Measurements from ENCODE around the gene MAD1L1. TPM values are rescaled to one million over a fixed set of nuclear protein-coding genes. Genes with fewer than 3 reads are reported as not detected.

The MAD1L1 gene
- total RNA-seq, 2 experiments from 2014 or later = 157 to 160 TPM

GRCh38 chr7:1933066-1933750 lies 299.5 kb downstream of the MAD1L1 start:
- peaks cover 68% of the 10 kb centered on the region for H3K36me3 Mint-ChIP-seq (ENCODE audit: low read depth)
- ChIA-PET CTCF (no interaction called here), POLR2A (interaction anchor here (0.6 kb wide), 1 partner anchor 597 kb away, joined by 3 read pairs; no protein-coding TSS in a partner anchor)
- ATAC-seq (ENCODE audit: poor library complexity) = no peak
- intact Hi-C loops (cut with DNase I, micrococcal nuclease) = no loop called here
- H3K9me3 ChIP-seq (ENCODE audit: control insufficient read depth in 1 of 2, insufficient read depth in 1 of 2, low read length in 2 of 2) = no peaks in the 10 kb centered on the region
- H3K27ac Mint-ChIP-seq = peak overlapping the region; percentile 92
- no peaks in the 10 kb centered on the region for H3K27me3 ChIP-seq (ENCODE audit: control insufficient read depth in 1 of 2, insufficient read depth in 2 of 2, low read length in 2 of 2)
- peak overlapping the region; percentile 85 for H3K4me3 Mint-ChIP-seq
- no peaks in the 10 kb centered on the region for H3K27me3 Mint-ChIP-seq
- peaks cover 51% of the 10 kb centered on the region for H3K4me1 Mint-ChIP-seq (ENCODE audit: low read depth)
- no peak for DNase-seq
- H3K27ac ChIP-seq (ENCODE audit: low read depth in 1 of 2, low read length in 2 of 2) = no peak overlapping the region
- H3K4me1 ChIP-seq (ENCODE audit: insufficient read depth, low read length) = peaks cover 50% of the 10 kb centered on the region
- no peak overlapping the region for H3K4me3 ChIP-seq (ENCODE audit: low read length)
- H3K36me3 ChIP-seq (ENCODE audit: insufficient read depth, low read length) = peaks cover 52% of the 10 kb centered on the region
- H3K9me3 Mint-ChIP-seq = no peaks in the 10 kb centered on the region
- TF ChIP-seq, protein P1, sequence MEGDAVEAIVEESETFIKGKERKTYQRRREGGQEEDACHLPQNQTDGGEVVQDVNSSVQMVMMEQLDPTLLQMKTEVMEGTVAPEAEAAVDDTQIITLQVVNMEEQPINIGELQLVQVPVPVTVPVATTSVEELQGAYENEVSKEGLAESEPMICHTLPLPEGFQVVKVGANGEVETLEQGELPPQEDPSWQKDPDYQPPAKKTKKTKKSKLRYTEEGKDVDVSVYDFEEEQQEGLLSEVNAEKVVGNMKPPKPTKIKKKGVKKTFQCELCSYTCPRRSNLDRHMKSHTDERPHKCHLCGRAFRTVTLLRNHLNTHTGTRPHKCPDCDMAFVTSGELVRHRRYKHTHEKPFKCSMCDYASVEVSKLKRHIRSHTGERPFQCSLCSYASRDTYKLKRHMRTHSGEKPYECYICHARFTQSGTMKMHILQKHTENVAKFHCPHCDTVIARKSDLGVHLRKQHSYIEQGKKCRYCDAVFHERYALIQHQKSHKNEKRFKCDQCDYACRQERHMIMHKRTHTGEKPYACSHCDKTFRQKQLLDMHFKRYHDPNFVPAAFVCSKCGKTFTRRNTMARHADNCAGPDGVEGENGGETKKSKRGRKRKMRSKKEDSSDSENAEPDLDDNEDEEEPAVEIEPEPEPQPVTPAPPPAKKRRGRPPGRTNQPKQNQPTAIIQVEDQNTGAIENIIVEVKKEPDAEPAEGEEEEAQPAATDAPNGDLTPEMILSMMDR (IDR thresholded peaks at IDR 0.05) = no peak

GRCh38 chr7:1931951-1932270 lies 300.8 kb downstream of the MAD1L1 start:
- Histone ChIP-seq H3K36me3 (ENCODE audit: insufficient read depth, low read length) (peaks cover 52% of the 10 kb centered on the region), H3K4me3 (ENCODE audit: low read length) (no peak overlapping the region), H3K9me3 (ENCODE audit: control insufficient read depth in 1 of 2, insufficient read depth in 1 of 2, low read length in 2 of 2) (no peaks in the 10 kb centered on the region), H3K27ac (ENCODE audit: low read depth in 1 of 2, low read length in 2 of 2) (peak overlapping the region in 1 of 2 donors; percentile 21), H3K4me1 (ENCODE audit: insufficient read depth, low read length) (peaks cover 52% of the 10 kb centered on the region), H3K27me3 (ENCODE audit: control insufficient read depth in 1 of 2, insufficient read depth in 2 of 2, low read length in 2 of 2) (no peaks in the 10 kb centered on the region)
- H3K4me1 Mint-ChIP-seq (ENCODE audit: low read depth) = peaks cover 61% of the 10 kb centered on the region
- H3K27ac Mint-ChIP-seq = peak overlapping the region; percentile 92
- intact Hi-C loops (cut with DNase I, micrococcal nuclease) = no loop called here
- DNase-seq = no peak
- H3K27me3 Mint-ChIP-seq = no peaks in the 10 kb centered on the region
- TF ChIP-seq, protein P1 (IDR thresholded peaks at IDR 0.05) = no peak
- ChIA-PET POLR2A (no interaction called here), CTCF (no interaction called here)
- no peaks in the 10 kb centered on the region for H3K9me3 Mint-ChIP-seq
- peaks cover 73% of the 10 kb centered on the region for H3K36me3 Mint-ChIP-seq (ENCODE audit: low read depth)
- ATAC-seq (ENCODE audit: poor library complexity) = no peak
- peak overlapping the region; percentile 68 for H3K4me3 Mint-ChIP-seq

DNA sequence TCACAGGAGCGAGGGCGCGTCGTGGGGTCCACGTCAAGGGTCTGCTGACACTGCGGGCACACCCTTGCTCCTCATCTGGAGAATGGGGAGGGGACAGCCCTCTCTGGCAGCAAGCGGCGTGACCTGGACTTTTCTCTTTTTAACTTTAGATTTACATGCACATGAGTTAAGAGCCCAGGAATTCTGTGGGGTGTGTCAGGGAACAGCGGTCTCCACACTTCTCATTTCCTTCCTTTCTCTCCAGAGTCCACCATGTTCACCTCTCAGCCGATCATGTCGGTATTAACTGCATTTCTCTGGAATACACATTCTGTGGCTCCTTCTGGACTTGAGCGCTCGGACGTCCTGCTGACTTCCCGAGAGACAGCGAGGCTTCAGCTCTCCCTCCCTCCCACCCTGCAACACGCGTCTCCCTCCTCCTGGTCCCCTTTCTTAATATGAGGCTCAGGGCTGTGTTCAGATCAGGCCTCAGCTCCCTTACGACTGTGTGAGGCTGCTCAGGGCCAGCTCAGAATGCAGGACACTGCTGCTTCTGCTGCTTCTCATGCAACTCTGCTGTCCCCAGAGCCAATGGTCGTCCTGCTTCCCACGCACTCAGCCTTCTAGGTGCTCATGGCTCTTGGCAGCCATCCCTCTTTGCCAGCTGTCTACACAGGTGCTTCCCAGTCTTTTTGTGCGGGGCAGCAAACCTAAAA lies 301.3 kb downstream of the MAD1L1 start:
- H3K27me3 ChIP-seq (ENCODE audit: control insufficient read depth in 1 of 2, insufficient read depth in 2 of 2, low read length in 2 of 2) = no peaks in the 10 kb centered on the region
- intact Hi-C loops (cut with DNase I, micrococcal nuclease) = no loop called here
- POLR2A ChIA-PET = no interaction called here
- H3K27ac ChIP-seq (ENCODE audit: low read depth in 1 of 2, low read length in 2 of 2) = peak overlapping the region in 1 of 2 donors; percentile 21
- no peak overlapping the region for H3K4me3 ChIP-seq (ENCODE audit: low read length)
- DNase-seq = no peak
- H3K9me3 ChIP-seq (ENCODE audit: control insufficient read depth in 1 of 2, insufficient read depth in 1 of 2, low read length in 2 of 2) = no peaks in the 10 kb centered on the region
- no peaks in the 10 kb centered on the region for H3K27me3 Mint-ChIP-seq
- H3K36me3 Mint-ChIP-seq (ENCODE audit: low read depth) = peaks cover 73% of the 10 kb centered on the region
- no peak for ATAC-seq (ENCODE audit: poor library complexity)
- peak overlapping the region; percentile 92 for H3K27ac Mint-ChIP-seq
- peak overlapping the region; percentile 68 for H3K4me3 Mint-ChIP-seq
- H3K4me1 ChIP-seq (ENCODE audit: insufficient read depth, low read length) = peaks cover 51% of the 10 kb centered on the region
- H3K9me3 Mint-ChIP-seq = no peaks in the 10 kb centered on the region
- H3K36me3 ChIP-seq (ENCODE audit: insufficient read depth, low read length) = peaks cover 48% of the 10 kb centered on the region
- peaks cover 66% of the 10 kb centered on the region for H3K4me1 Mint-ChIP-seq (ENCODE audit: low read depth)
- CTCF ChIA-PET = no interaction called here
- TF ChIP-seq, protein P1 (IDR thresholded peaks at IDR 0.05) = no peak
